Esophagus squamous epithelium (tissue), 5 donors: ENCODE data around the gene ARHGEF37. TPM values are rescaled to one million over a fixed set of nuclear protein-coding genes. Genes with fewer than 3 reads are reported as not detected.
A peak's percentile ranks its signal among the peaks of the same experiment; 100 is the strongest.

ENCODE experiments used
- DNase-seq: peaks from one replicate; lab custom pipeline; 2025; lab: John Stamatoyannopoulos, UW
- H3K27ac ChIP-seq, 4 donors: fragments of 200-600 bp; sonication (generic); one replicate each; pipeline ENCODE4 v1.5.1; 2016 to 2019; ENCODE audit warnings: mild to moderate bottlenecking in 1 of 4
- H3K27me3 ChIP-seq, 4 donors: fragments of 200-600 bp; sonication (generic); 1 replicate in 3 of 4; 2 replicates in 1 of 4; pipeline versions ENCODE4 v1.5.1 to v1.6.0; 2017 to 2021; ENCODE audit warnings: antibody characterized with exemption in 1 of 4
- H3K36me3 ChIP-seq, 3 donors: fragments of 200-600 bp; sonication (generic); one replicate each; pipeline ENCODE4 v1.5.1; 2016 to 2019
- H3K4me1 ChIP-seq, 3 donors: fragments of 200-600 bp; sonication (generic); one replicate each; pipeline ENCODE4 v1.5.1; 2017 to 2019
- H3K4me3 ChIP-seq, 4 donors: fragments of 200-600 bp; sonication (generic); 1 replicate in 3 of 4; 2 replicates in 1 of 4; pipeline ENCODE4 v1.5.1; 2016 to 2019; ENCODE audit warnings: mild to moderate bottlenecking in 2 of 4, moderate library complexity in 1 of 4
- H3K9me3 ChIP-seq, 3 donors: fragments of 200-600 bp; sonication (generic); one replicate each; pipeline ENCODE4 v1.5.1; 2016 to 2019
- POLR2A ChIP-seq, 4 donors: fragments of 450-650 bp; IDR thresholded peaks; one replicate each; pipeline ENCODE4 v1.6.1; 2017; ENCODE audit warnings: antibody characterized with exemption in 4 of 4, mild to moderate bottlenecking in 4 of 4, moderate library complexity in 3 of 4
- WGBS, 2 donors: methylation state at CpG; one replicate each; pipeline ENCODE4 v1.1.5; 2018; 5-methylcytosine and 5-hydroxymethylcytosine counted together
- intact Hi-C: fragments of 100-400 bp; cut with DNase I; formaldehyde crosslinking; loops from one replicate; pipeline ENCODE4 v1.15.0; 2022
- total RNA-seq, 4 donors: library from RNA; depleted of rRNA; stranded (reverse); fragments of >200 nt; gene quantifications; one replicate each; pipeline ENCODE4 v1.1.0, GENCODE V29; 2016
- TF ChIP-seq, protein P1 (sequence below), 6 experiments: fragments of 450-650 bp in 4 of 6; fragments of 200-600 bp in 2 of 6; sonication (generic) in 2 of 6; IDR thresholded peaks; one replicate each; pipeline ENCODE4 v1.5.1; 2016 to 2019; ENCODE audit warnings: antibody characterized with exemption in 6 of 6, mild to moderate bottlenecking in 4 of 6, moderate library complexity in 4 of 6
- donor health status: DM: yes; HTN: yes; CAD: no.

Gene ARHGEF37
- total RNA-seq, 4 donors from 2014 or later = 14.5 to 29.3 (median 18.0) TPM

DNA sequence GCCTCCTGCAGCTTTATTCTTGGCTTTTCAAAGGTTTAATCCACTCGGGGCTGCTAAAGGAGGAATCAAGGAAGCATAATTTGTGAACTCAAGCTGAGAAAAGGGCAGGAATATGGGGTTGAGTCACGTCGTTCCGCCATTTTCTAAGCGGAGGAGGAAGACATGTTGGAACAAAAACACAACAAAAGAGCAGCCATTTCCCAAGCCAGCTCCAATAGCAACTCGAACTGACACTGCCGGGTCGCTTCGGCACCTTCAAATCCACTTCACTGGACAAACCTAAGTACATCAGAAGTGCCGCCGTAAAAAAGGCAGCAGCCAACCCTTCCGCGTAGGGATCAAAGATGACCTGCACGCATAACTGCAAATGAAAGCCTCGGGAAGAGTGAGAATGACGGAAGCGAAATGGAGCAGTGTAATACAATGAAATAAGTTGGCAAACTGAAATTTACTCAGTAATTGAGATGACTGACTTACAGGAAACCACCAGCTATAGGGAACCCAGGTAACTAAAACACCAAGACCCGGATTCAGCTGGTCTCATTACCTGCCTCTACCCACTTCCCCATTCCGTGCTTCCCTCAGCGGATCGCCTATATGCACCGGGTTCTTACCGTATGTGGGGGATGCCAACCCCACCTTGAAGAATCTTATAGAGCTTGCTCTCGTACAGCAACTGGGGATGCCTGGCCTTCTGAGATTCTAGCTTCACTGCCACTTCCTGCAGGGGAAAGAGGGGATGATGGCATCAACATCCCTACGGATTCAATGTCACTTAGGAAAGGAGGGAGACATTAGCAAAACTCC lies 31.6 kb upstream of the ARHGEF37 start:
- Histone ChIP-seq H3K27ac (peak overlapping the region; percentile 93 to 99 (median 98)), H3K4me3 (peak overlapping the region; percentile 77 to 89 (median 82)), H3K27me3 (no peaks in the 10 kb centered on the region), H3K9me3 (no peaks in the 10 kb centered on the region), H3K36me3 (peaks cover 0 to 37% (median 11%) of the 10 kb centered on the region in 3 donors), H3K4me1 (peaks cover 21 to 58% (median 46%) of the 10 kb centered on the region in 3 donors)
- 0 to 4% methylated on average over 17 to 25 of the region's 25 CpGs for WGBS, 2 donors
- no peak for DNase-seq
- no peak for TF ChIP-seq POLR2A (IDR thresholded peaks at IDR 0.05)
- TF ChIP-seq, protein P1, sequence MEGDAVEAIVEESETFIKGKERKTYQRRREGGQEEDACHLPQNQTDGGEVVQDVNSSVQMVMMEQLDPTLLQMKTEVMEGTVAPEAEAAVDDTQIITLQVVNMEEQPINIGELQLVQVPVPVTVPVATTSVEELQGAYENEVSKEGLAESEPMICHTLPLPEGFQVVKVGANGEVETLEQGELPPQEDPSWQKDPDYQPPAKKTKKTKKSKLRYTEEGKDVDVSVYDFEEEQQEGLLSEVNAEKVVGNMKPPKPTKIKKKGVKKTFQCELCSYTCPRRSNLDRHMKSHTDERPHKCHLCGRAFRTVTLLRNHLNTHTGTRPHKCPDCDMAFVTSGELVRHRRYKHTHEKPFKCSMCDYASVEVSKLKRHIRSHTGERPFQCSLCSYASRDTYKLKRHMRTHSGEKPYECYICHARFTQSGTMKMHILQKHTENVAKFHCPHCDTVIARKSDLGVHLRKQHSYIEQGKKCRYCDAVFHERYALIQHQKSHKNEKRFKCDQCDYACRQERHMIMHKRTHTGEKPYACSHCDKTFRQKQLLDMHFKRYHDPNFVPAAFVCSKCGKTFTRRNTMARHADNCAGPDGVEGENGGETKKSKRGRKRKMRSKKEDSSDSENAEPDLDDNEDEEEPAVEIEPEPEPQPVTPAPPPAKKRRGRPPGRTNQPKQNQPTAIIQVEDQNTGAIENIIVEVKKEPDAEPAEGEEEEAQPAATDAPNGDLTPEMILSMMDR (IDR thresholded peaks at IDR 0.05) = no peak
- intact Hi-C loops = loop anchor here (5.0 kb wide), 1 partner anchor 107 kb away; no protein-coding TSS in a partner anchor

DNA sequence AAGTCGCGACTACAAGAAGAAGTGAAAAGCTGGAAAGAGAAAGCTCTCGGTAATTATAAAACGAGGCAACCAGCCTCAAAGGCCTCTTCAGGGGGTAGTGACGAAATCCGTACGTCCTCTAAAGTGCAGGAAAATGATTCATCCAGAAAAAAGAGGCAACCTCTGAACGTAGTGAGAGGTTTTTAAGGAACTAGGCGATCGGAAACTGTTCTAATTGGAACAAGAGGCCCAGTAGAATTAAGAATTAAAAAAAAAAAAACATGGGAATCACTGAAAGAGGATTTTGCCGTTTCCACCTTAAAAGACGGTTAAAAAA lies 31.1 kb upstream of the ARHGEF37 start:
- Histone ChIP-seq H3K27ac (peak overlapping the region; percentile 97 to 99 (median 99)), H3K36me3 (peaks cover 0 to 31% (median 8%) of the 10 kb centered on the region in 3 donors), H3K9me3 (no peaks in the 10 kb centered on the region), H3K4me1 (peaks cover 15 to 53% (median 40%) of the 10 kb centered on the region in 3 donors), H3K4me3 (peak overlapping the region; percentile 77 to 89 (median 82)), H3K27me3 (no peaks in the 10 kb centered on the region)
- DNase-seq = no peak
- intact Hi-C loops = loop anchor here (5.0 kb wide), 1 partner anchor 108 kb away; no protein-coding TSS in a partner anchor
- 0% methylated on average over 12 of the region's 12 CpGs for WGBS, 2 donors
- peak in 1 of 4 donors; percentile 26 for TF ChIP-seq POLR2A (IDR thresholded peaks at IDR 0.05)
- TF ChIP-seq, protein P1 (IDR thresholded peaks at IDR 0.05) = no peak

DNA sequence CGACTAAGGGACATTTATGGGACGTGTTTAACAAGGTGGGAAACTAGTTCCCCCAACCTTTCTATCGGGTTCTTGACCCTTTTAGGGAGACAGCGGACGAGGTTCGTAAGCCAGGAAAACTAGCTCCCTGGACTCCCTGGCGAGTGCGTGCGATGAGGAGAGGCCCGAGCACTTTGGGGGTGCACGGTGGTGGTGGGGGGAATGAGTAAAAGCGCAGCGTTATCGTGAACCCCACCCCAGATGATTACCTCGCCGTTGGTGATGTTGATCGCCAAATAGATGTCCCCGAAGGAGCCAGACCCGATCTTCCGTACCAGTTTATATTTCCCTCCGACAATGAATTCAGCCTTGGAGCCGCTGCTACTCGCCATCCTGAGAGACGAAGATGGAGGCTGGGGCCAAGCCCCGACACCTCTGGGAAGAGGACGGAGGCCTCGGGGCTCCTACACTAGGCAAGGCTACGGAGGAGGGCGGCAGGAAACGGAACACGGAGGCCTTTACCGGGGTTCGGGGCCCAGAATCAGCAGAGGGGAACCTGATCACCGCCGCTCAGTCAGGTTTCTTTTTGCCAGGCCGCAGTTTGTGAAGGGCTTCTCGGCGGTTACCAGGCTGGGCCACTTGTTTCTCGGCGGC lies 30.6 kb upstream of the ARHGEF37 start:
- H3K27ac ChIP-seq = peak overlapping the region; percentile 97 to 99 (median 99)
- intact Hi-C loops = loop anchor here (5.0 kb wide), 1 partner anchor 108 kb away; no protein-coding TSS in a partner anchor
- H3K4me3 ChIP-seq = peak overlapping the region; percentile 77 to 89 (median 82)
- H3K36me3 ChIP-seq = peaks cover 0 to 26% (median 4%) of the 10 kb centered on the region in 3 donors
- TF ChIP-seq, protein P1 (IDR thresholded peaks at IDR 0.05) = no peak
- no peak for TF ChIP-seq POLR2A (IDR thresholded peaks at IDR 0.05)
- peaks cover 14 to 48% (median 36%) of the 10 kb centered on the region in 3 donors for H3K4me1 ChIP-seq
- no peaks in the 10 kb centered on the region for H3K27me3 ChIP-seq
- WGBS, 2 donors = 0% methylated on average over 14 of the region's 40 CpGs
- no peak for DNase-seq
- H3K9me3 ChIP-seq = no peaks in the 10 kb centered on the region

DNA sequence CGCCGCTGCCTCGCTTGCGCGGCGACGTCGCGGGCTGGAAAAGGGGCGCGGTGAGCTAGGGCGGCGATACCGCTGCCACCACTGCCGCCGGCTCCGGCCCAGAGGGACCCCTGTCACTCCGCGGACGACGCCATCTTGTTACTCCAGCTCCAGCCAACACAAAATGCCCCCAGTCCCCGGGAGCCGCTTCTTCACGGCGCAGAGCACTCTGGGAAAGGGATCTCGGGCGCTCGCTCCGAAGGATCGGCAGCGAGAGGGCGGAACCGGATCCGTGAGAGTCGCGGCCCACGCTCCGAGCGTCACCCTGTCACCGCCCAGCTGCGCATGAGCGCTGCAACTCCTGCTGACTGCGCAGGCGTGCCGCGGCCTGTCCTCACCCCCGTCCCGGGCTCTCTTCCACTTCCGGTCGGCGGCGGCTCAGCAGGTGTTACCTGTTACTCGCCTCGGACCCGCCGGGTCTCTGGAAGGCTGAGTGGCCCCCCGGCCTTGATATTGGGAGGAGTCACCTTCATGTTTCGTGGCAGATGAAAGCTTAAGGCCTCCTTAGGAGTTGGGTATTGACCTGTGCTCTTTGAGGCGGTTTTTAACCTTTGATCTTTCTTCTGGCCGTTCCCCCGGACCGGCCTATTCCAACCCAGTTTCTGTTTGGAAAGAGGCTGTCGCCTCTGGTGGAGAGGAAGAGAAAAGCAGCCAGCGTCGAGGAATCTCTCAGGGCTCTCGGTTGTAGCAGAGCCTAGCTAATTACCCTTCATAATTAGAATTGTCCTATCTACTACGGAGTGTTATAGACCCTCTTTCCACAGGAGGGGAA lies 29.9 kb upstream of the ARHGEF37 start, which contains the start of gene CSNK1A1:
Gene CSNK1A1, minus strand, starts transcription at position 213 of the 811 bp plus-strand sequence. CDS start 475 bp downstream, outside the sequence.
- H3K9me3 ChIP-seq = no peaks in the 10 kb centered on the region
- H3K36me3 ChIP-seq = peaks cover 0 to 19% (median 0%) of the 10 kb centered on the region in 3 donors
- H3K27me3 ChIP-seq = no peaks in the 10 kb centered on the region
- intact Hi-C loops = loop anchor here (5.0 kb wide), 1 partner anchor 109 kb away; no protein-coding TSS in a partner anchor
- peak; percentile 84 for DNase-seq
- 0 to 1% methylated on average over 15 to 25 of the region's 67 CpGs for WGBS, 2 donors
- H3K4me1 ChIP-seq = peaks cover 14 to 40% (median 28%) of the 10 kb centered on the region in 3 donors
- TF ChIP-seq POLR2A (IDR thresholded peaks at IDR 0.05) = peak in 3 of 4 donors; percentile 91 to 98 (median 92)
- TF ChIP-seq, protein P1 (IDR thresholded peaks at IDR 0.05) = peak; percentile 40 to 93 (median 82)
- peak within 1 kb of the TSS; percentile 97 to 99 (median 99) for H3K27ac ChIP-seq
- H3K4me3 ChIP-seq = peak within 1 kb of the TSS; percentile 77 to 89 (median 82)
